Measurements from ENCODE around the gene HIF1A. TPM values are rescaled to one million over a fixed set of nuclear protein-coding genes. Genes with fewer than 3 reads are reported as not detected.

The HIF1A gene
- total and polyA plus RNA-seq, 2 donors (not counting 3 experiments of a cell fraction or from before 2014, with no cell fraction given) = 58.3 to 179 TPM

- H3K27ac ChIP-seq (ENCODE audit: insufficient read depth, low read depth, low read length) = peak overlapping the region; percentile 84
- H3K4me1 ChIP-seq (ENCODE audit: control insufficient read depth, extremely low read depth, insufficient read depth, low read length) = peaks cover 40% of the 10 kb centered on the region
- intact Hi-C loops (cut with micrococcal nuclease) (no loop called here), dilution Hi-C loops (cut with MboI; ENCODE audit: extremely low pct_ligation_motif_present, low sequenced_read_pairs) (no loop called here)
- H3K9me1 ChIP-seq (replicated peaks; ENCODE audit: control insufficient read depth, extremely low read depth, insufficient read depth, low read length) = no peaks in the 10 kb centered on the region
- H3K9me3 ChIP-seq (replicated peaks; ENCODE audit: control insufficient read depth, insufficient read depth, low read length) = no peaks in the 10 kb centered on the region
- TF ChIP-seq MAX (IDR thresholded peaks at IDR 0.05; ENCODE audit: insufficient read depth, insufficient read length) (no peak), JUN (IDR thresholded peaks at IDR 0.05; ENCODE audit: borderline replicate concordance, insufficient read depth, insufficient read length, low read depth) (no peak), MYC (IDR thresholded peaks at IDR 0.05; ENCODE audit: low read depth, low read length) (no peak), POLR2AphosphoS5 (IDR thresholded peaks at IDR 0.05; ENCODE audit: insufficient read depth, low read depth, low read length) (no peak)
- DNase-seq (ENCODE audit: low read depth, low spot score) (peak; percentile 48), FAIRE-seq (no peak)
- H3K4me3 ChIP-seq (replicated peaks in 1 of 3; ENCODE audit: insufficient read depth in 1 of 3, low read depth in 1 of 3, low read length in 3 of 3) = peak overlapping the region; percentile 88 to 100 (median 99)
- BruUV-seq (replicated peaks) = no TSS peak
- H3K27me3 ChIP-seq (ENCODE audit: control insufficient read depth in 2 of 2, insufficient read depth in 2 of 2, low read length in 2 of 2) = no peaks in the 10 kb centered on the region
- ChIA-PET POLR2A (interaction anchor here (0.8 to 1.8 kb wide), 2 partner anchors 138 to 222 kb away, joined by 3 read pairs; no protein-coding TSS in a partner anchor), CTCF (interaction anchor here (0.9 to 2.6 kb wide), 9 partner anchors 8 to 139 kb away, joined by 3 to 13 read pairs (median 3); no protein-coding TSS in a partner anchor)
- peaks cover 79% of the 10 kb centered on the region for H3K79me2 ChIP-seq (ENCODE audit: control insufficient read depth, insufficient read depth, low read length)
- peaks cover 27% of the 10 kb centered on the region for H4K20me1 ChIP-seq (replicated peaks; ENCODE audit: control insufficient read depth, extremely low read depth, insufficient read depth, low read length)
- H2AFZ ChIP-seq (ENCODE audit: low read depth, low read length) = no peak overlapping the region
- peak overlapping the region; percentile 100 for H3K4me2 ChIP-seq (ENCODE audit: insufficient read depth, low read length)
- H3K36me3 ChIP-seq (ENCODE audit: control insufficient read depth in 2 of 2, extremely low read depth in 1 of 2, insufficient read depth in 2 of 2, low read length in 2 of 2) = no peaks in the 10 kb centered on the region
- H3K9ac ChIP-seq (replicated peaks; ENCODE audit: extremely low read depth, insufficient read depth, low read length) = peak overlapping the region; percentile 92
These were observed 3.1 kb downstream of the HIF1A start for GRCh38 chr14:61698206-61698980.

- Histone ChIP-seq H3K27ac (ENCODE audit: insufficient read depth, low read depth, low read length) (no peak overlapping the region), H4K20me1 (replicated peaks; ENCODE audit: control insufficient read depth, extremely low read depth, insufficient read depth, low read length) (peaks cover 28% of the 10 kb centered on the region), H3K36me3 (ENCODE audit: control insufficient read depth in 2 of 2, extremely low read depth in 1 of 2, insufficient read depth in 2 of 2, low read length in 2 of 2) (no peaks in the 10 kb centered on the region), H3K9ac (replicated peaks; ENCODE audit: extremely low read depth, insufficient read depth, low read length) (no peak overlapping the region), H2AFZ (ENCODE audit: low read depth, low read length) (no peak overlapping the region), H3K9me3 (replicated peaks; ENCODE audit: control insufficient read depth, insufficient read depth, low read length) (no peaks in the 10 kb centered on the region), H3K4me3 (replicated peaks in 1 of 3; ENCODE audit: insufficient read depth in 1 of 3, low read depth in 1 of 3, low read length in 3 of 3) (peak overlapping the region in 2 of 3 experiments; percentile 16 to 100), H3K79me2 (ENCODE audit: control insufficient read depth, insufficient read depth, low read length) (peaks cover 85% of the 10 kb centered on the region), H3K4me1 (ENCODE audit: control insufficient read depth, extremely low read depth, insufficient read depth, low read length) (peaks cover 44% of the 10 kb centered on the region), H3K4me2 (ENCODE audit: insufficient read depth, low read length) (peak overlapping the region; percentile 100), H3K27me3 (ENCODE audit: control insufficient read depth in 2 of 2, insufficient read depth in 2 of 2, low read length in 2 of 2) (no peaks in the 10 kb centered on the region), H3K9me1 (replicated peaks; ENCODE audit: control insufficient read depth, extremely low read depth, insufficient read depth, low read length) (no peaks in the 10 kb centered on the region)
- CTCF ChIA-PET = interaction anchor here (1.0 to 2.6 kb wide), 3 partner anchors 31 to 140 kb away, joined by 3 to 13 read pairs (median 6); no protein-coding TSS in a partner anchor
- no peak for FAIRE-seq
- no TSS peak for BruUV-seq (replicated peaks)
- POLR2A ChIA-PET = interaction anchor here (0.8 kb wide), 1 partner anchor 138 kb away, joined by 3 read pairs; no protein-coding TSS in a partner anchor
- TF ChIP-seq GATA2 (IDR thresholded peaks at IDR 0.05; ENCODE audit: insufficient read depth, insufficient read length, low read depth, low read length) = no peak
- no peak for TF ChIP-seq JUN (IDR thresholded peaks at IDR 0.05; ENCODE audit: borderline replicate concordance, insufficient read depth, insufficient read length, low read depth)
- TF ChIP-seq MYC (IDR thresholded peaks at IDR 0.05; ENCODE audit: low read depth, low read length) = no peak
- TF ChIP-seq POLR2A (IDR thresholded peaks at IDR 0.05; ENCODE audit: low read depth, low read length) = no peak
- no peak for TF ChIP-seq EZH2 (IDR thresholded peaks at IDR 0.05; ENCODE audit: borderline replicate concordance, low read depth, low read length, severe bottlenecking)
- no peak for TF ChIP-seq MAX (IDR thresholded peaks at IDR 0.05; ENCODE audit: insufficient read depth, insufficient read length)
- TF ChIP-seq FOS (IDR thresholded peaks at IDR 0.05; ENCODE audit: borderline replicate concordance, insufficient read depth, low read length) = no peak
- no peak for TF ChIP-seq POLR2AphosphoS5 (IDR thresholded peaks at IDR 0.05; ENCODE audit: insufficient read depth, low read depth, low read length)
- no peak for TF ChIP-seq CTCF (IDR thresholded peaks at IDR 0.05; ENCODE audit: extremely low read depth in 1 of 2, insufficient read depth in 1 of 2, low read depth in 1 of 2, low read length in 2 of 2)
- no peak for DNase-seq (ENCODE audit: low read depth, low spot score)
- intact Hi-C loops (cut with micrococcal nuclease) = no loop called here
- dilution Hi-C loops (cut with MboI; ENCODE audit: extremely low pct_ligation_motif_present, low sequenced_read_pairs) = no loop called here
These were observed 3.7 kb downstream of the HIF1A start for GRCh38 chr14:61699027-61699426.
